Measurements from ENCODE around the gene KCNMB2. TPM values are rescaled to one million over a fixed set of nuclear protein-coding genes. Genes with fewer than 3 reads are reported as not detected.

KCNMB2 gene
- polyA plus RNA-seq, 1 of the 3 experiments (the other 2 are of a cell fraction), result not detected

DNA sequence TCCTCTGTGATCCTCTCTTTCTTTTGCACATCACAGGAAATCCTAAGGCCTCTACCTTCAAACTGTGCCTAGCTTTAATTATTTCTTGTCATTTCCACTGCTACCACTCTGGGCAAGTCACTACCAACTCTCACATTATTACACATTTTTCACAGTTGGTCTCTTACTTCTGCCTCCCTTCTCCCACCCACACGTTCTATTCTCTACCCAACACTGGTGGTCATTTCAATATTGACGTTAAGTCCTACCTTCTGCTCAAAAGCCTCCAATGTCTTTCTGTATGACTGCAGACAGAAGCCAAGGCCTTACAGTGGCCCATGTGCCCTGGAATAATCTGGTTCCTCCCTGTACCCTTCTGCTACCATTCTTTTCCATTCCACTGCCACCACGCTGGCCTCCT, 3.9 kb downstream of the KCNMB2 start:
- 24% methylated on average over 3 of the region's 3 CpGs for WGBS (ENCODE audit: low lambda C conversion rate)

GRCh38 chr3:178545337-178545736, 9.1 kb downstream of the KCNMB2 start:
- H3K27me3 ChIP-seq (ENCODE audit: insufficient read depth), result no peaks in the 10 kb centered on the region
- H3K9me3 ChIP-seq, result no peaks in the 10 kb centered on the region
- no peaks in the 10 kb centered on the region for H3K9me2 ChIP-seq
- H3F3A ChIP-seq (replicated peaks; ENCODE audit: insufficient read depth), result no peaks in the 10 kb centered on the region
- H3K27ac ChIP-seq (ENCODE audit: low read depth in 2 of 2, low read length in 1 of 2), result no peak overlapping the region
- H3K4me3 ChIP-seq (ENCODE audit: low read depth in 2 of 2, low read length in 1 of 2), result no peak overlapping the region
- ChIA-PET POLR2A (no interaction called here), CTCF (interaction anchor here (0.9 kb wide), 1 partner anchor 21 kb away, joined by 3 read pairs; no protein-coding TSS in a partner anchor)
- WGBS (ENCODE audit: low lambda C conversion rate), result 26% methylated on average over 3 of the region's 3 CpGs
- no peak overlapping the region for H3K4me2 ChIP-seq
- DNase-seq, result no peak
- no peak overlapping the region for H2AFZ ChIP-seq (ENCODE audit: low read depth)
- no peaks in the 10 kb centered on the region for H3K79me2 ChIP-seq (ENCODE audit: insufficient read depth)
- no peak overlapping the region for H3K9ac ChIP-seq
- TF ChIP-seq POLR2AphosphoS5 (IDR thresholded peaks at IDR 0.05; ENCODE audit: low read depth, low read length), result no peak
- TF ChIP-seq SMC3 (IDR thresholded peaks at IDR 0.05; ENCODE audit: low read depth, low read length), result no peak
- TF ChIP-seq MEF2A (IDR thresholded peaks at IDR 0.05; ENCODE audit: borderline replicate concordance, low read depth), result no peak
- TF ChIP-seq PBX3 (IDR thresholded peaks at IDR 0.05), result no peak
- no peak for TF ChIP-seq SIN3A (IDR thresholded peaks at IDR 0.05; ENCODE audit: borderline replicate concordance, low read depth, low read length)
- no peak for TF ChIP-seq MXI1 (IDR thresholded peaks at IDR 0.05; ENCODE audit: low read depth, low read length)
- TF ChIP-seq, protein P1, sequence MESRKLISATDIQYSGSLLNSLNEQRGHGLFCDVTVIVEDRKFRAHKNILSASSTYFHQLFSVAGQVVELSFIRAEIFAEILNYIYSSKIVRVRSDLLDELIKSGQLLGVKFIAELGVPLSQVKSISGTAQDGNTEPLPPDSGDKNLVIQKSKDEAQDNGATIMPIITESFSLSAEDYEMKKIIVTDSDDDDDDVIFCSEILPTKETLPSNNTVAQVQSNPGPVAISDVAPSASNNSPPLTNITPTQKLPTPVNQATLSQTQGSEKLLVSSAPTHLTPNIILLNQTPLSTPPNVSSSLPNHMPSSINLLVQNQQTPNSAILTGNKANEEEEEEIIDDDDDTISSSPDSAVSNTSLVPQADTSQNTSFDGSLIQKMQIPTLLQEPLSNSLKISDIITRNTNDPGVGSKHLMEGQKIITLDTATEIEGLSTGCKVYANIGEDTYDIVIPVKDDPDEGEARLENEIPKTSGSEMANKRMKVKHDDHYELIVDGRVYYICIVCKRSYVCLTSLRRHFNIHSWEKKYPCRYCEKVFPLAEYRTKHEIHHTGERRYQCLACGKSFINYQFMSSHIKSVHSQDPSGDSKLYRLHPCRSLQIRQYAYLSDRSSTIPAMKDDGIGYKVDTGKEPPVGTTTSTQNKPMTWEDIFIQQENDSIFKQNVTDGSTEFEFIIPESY (IDR thresholded peaks at IDR 0.05; ENCODE audit: borderline replicate concordance, low read depth), result no peak
- H3K36me3 ChIP-seq (replicated peaks in 1 of 2; ENCODE audit: control insufficient read depth in 1 of 2, insufficient read depth in 2 of 2, low read length in 1 of 2), result no peaks in the 10 kb centered on the region
- H4K20me1 ChIP-seq (ENCODE audit: insufficient read depth), result no peaks in the 10 kb centered on the region
- H3K4me1 ChIP-seq (ENCODE audit: control insufficient read depth in 1 of 2, insufficient read depth in 2 of 2, low read depth in 1 of 2, low read length in 1 of 2), result no peaks in the 10 kb centered on the region

More for the DNA sequence above, 3.9 kb downstream of the KCNMB2 start:
- TF ChIP-seq YY1 (IDR thresholded peaks at IDR 0.05; ENCODE audit: low read depth), result no peak
- TF ChIP-seq FOXM1 (IDR thresholded peaks at IDR 0.05; ENCODE audit: low read depth), result no peak
- TF ChIP-seq NFIC (IDR thresholded peaks at IDR 0.05; ENCODE audit: borderline replicate concordance), result no peak
- TF ChIP-seq RCOR1 (IDR thresholded peaks at IDR 0.05; ENCODE audit: low read length), result no peak
- Histone ChIP-seq H3F3A (replicated peaks; ENCODE audit: insufficient read depth) (no peaks in the 10 kb centered on the region), H4K20me1 (ENCODE audit: insufficient read depth) (no peaks in the 10 kb centered on the region), H2AFZ (ENCODE audit: low read depth) (no peak overlapping the region), H3K27me3 (ENCODE audit: insufficient read depth) (no peaks in the 10 kb centered on the region), H3K27ac (ENCODE audit: low read depth in 2 of 2, low read length in 1 of 2) (no peak overlapping the region), H3K9me3 (no peaks in the 10 kb centered on the region), H3K9ac (no peak overlapping the region), H3K4me1 (ENCODE audit: control insufficient read depth in 1 of 2, insufficient read depth in 2 of 2, low read depth in 1 of 2, low read length in 1 of 2) (peaks cover 0 to 3% of the 10 kb centered on the region in 2 experiments; a peak in 1 of 4 replicates), H3K4me3 (ENCODE audit: low read depth in 2 of 2, low read length in 1 of 2) (no peak overlapping the region), H3K36me3 (replicated peaks in 1 of 2; ENCODE audit: control insufficient read depth in 1 of 2, insufficient read depth in 2 of 2, low read length in 1 of 2) (no peaks in the 10 kb centered on the region), H3K4me2 (no peak overlapping the region), H3K9me2 (no peaks in the 10 kb centered on the region), H3K79me2 (ENCODE audit: insufficient read depth) (no peaks in the 10 kb centered on the region)
- no peak for DNase-seq
- ChIA-PET POLR2A (no interaction called here), CTCF (no interaction called here)

Measured in SK-N-SH (cell line).